DND-41 (cell line): ENCODE measurements around the gene TRIP11.

Experiments
- EZH2 ChIP-seq: IDR thresholded peaks from 3 replicates; pipeline ENCODE4 v1.6.1; 2012; ENCODE audit warnings: borderline replicate concordance, low read depth, mild to moderate bottlenecking, moderate library complexity, low read length, inconsistent platforms; ENCODE audit not compliant: severe bottlenecking
- TF ChIP-seq, protein P1 (sequence below): IDR thresholded peaks from 2 replicates; pipeline ENCODE4 v1.5.1; 2012; ENCODE audit warnings: borderline replicate concordance, low read length, moderate library complexity, mild to moderate bottlenecking; ENCODE audit not compliant: poor library complexity, severe bottlenecking; ENCODE audit errors: extremely low read depth

DNA sequence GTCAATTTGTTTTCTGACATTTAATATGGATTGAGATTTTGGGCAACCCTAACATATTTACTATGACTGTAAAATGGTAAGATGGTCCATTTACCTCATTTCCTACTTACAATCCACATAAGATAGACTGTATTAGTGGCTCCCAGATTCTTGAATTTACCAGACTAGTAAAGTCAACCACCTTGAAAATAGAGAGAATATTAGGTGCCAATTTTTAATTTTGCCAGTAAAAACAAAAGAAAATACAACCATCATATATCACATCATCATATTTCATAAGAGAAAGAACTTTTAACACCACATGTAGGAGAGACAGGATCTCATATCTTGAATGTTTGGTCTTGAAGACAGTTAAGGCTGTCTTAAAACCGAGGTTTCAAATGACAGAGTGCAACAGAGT lies 84.7 kb downstream of the TRIP11 start:
- TF ChIP-seq, protein P1, sequence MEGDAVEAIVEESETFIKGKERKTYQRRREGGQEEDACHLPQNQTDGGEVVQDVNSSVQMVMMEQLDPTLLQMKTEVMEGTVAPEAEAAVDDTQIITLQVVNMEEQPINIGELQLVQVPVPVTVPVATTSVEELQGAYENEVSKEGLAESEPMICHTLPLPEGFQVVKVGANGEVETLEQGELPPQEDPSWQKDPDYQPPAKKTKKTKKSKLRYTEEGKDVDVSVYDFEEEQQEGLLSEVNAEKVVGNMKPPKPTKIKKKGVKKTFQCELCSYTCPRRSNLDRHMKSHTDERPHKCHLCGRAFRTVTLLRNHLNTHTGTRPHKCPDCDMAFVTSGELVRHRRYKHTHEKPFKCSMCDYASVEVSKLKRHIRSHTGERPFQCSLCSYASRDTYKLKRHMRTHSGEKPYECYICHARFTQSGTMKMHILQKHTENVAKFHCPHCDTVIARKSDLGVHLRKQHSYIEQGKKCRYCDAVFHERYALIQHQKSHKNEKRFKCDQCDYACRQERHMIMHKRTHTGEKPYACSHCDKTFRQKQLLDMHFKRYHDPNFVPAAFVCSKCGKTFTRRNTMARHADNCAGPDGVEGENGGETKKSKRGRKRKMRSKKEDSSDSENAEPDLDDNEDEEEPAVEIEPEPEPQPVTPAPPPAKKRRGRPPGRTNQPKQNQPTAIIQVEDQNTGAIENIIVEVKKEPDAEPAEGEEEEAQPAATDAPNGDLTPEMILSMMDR = no peak
- TF ChIP-seq EZH2 = no peak
